ELR (cell line): ENCODE data around the gene LMAN2L.
"Not testable (repeated sequence)": the region's sequence is repeated elsewhere in the genome, so short reads cannot be mapped to it uniquely, and the experiment has no call there.

Source experiments
- DNase-seq: peaks from one replicate; pipeline ENCODE4 v3.0.0-alpha.2; 2015; ENCODE audit warnings: low read depth

The LMAN2L gene

DNA sequence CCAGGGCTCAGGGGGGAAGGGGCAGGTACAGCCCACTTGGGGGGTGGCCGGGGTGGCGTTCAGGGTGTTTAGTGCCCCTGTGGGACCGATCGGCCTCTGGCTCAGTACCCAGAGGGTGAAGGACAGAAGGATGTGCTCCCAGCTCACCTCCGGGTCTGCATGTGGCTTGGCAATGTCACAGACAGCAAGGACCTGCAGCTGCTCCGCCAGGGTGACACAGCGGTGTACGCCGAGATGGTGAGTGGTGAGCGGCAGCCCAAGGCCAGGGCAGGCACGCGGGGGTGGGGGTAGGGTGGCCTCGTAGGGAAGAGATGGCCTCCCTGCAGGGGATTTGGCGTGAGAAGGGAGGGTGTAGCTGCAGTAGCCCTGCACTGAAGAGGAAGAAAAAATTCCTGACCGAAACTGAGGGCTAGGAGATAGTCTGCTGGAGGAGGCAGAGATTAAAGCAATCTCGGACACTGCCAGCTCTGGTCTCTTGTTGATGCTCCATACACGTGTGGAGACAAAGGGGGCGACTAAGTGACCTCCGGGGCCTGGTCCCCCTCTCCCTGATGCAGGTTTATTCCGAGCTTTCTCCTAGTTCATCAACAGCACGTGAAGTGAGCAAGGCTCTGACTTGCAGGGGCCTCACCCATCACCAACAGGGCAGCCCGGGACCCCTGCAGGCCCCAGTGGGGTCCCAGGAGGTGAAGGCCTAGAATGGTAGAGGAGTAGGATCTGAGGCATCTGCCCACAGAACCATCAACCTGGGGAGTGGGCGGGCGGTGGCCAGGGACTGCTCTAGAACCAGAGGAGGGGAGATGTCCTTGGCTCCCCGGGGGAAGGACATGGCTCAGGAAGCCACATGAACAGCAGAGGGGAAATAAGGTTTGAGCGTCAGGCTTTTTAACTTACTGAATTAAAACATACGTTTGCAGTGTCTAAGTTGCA, 51.9 kb downstream of the LMAN2L start:
- DNase-seq = no peak

- DNase-seq = no peak
Observed at GRCh38 chr2:96687266-96687665, 52.6 kb downstream of the LMAN2L start.

GRCh38 chr2:96685577-96686459, 54.0 kb downstream of the LMAN2L start:
- DNase-seq = no peak

DNA sequence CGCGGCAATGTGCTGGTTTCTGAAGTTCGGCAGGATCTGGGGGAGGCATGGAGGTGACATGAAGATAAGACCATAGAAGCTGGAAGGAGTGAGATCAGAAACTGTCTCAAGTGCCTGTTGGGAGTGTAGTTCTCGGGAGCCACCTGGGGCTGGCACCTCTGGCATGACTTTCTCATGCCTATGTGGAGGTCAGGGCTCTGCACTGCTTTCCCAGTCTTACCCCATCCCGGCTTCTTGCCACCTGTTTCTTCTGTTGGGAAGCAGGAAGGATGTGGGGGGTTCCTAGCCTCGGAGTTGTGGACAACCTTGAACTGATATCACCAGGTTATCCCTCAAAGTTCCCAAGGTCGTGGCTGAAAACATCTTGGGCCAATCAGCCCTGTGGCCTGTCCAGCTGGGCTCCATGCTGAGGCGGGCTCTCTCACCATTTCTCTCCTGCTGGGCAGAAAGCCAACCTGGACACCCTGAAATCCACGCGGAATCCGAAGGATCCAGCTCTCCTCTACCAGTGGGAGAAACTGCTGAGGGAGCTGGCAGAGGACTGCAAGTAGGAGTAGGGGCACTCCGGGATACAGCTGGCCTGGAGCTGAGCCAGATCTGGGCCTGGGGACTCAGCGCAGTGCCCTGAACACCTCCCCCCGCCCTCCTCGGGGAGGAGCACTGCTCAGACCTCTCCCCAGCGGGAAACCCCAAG, 54.8 kb downstream of the LMAN2L start:
- no peak for DNase-seq

DNA sequence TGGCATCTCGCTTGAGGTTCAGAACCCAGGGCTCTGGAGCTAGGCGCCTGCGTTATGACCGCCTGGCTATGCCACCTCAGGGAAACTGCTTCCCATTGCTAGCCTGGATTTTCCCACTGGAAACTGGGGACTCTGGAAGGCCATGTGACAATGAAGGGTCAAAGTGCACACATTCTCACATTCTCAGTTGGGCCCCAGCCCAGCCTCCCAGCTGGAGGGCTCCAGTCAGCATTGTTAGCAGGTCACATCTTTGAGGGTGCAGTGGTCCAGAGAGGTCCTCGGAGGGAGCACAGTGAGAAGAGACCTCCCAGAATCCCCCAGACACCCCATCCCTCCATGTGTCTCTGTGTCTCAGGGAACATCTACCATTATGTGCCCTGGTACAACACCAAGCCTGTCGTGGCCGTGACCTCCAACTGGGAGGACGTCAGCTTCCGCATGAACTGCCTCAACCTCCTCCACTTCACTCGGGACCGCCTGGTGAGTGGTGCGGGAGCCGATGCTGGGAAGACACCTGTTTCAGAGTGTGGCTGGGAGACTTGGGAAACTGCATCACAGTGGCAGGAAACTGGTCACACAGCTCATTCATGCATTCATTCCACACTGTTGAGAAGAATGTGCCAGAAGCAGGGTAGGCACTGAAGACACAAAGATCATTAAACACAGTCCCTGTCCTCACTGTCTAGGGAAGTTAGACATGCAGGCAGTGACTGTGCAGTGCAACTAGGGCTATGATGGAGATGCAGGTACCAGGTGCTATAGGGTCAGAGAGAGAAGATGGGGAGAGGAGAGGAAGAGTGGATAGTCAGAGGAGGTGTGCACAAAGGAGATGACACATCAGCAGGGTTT, 55.7 kb downstream of the LMAN2L start:
- DNase-seq = no peak

GRCh38 chr2:96683307-96683706, 56.6 kb downstream of the LMAN2L start:
- DNase-seq = no peak

GRCh38 chr2:96681540-96681939, 58.3 kb downstream of the LMAN2L start:
- DNase-seq = no peak

DNA sequence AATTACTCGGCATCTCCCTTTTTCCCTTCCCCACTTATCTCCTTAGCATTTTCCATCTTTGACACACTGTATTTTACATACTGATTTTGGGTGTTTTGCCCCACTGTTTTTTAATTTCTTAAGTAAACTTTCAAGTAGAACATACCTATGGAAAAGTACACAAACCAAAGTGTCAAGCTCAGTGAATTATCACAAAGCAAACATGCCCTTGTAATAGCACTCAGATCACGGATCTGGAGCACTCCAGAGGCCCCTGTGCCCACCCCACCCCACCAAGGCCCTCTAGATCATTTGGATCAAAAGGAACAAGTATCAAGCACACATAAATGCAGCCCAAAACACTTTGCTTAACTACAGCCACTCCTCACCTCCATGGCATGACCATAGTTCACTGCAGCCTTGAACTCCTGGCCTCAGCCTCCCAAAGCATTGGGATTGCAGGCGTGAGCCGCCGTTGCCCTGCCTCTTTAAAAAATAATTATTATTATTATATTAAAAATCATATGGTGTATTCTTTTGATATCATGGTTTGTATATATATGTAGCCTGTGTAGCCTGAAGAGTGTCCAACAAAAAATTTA, 59.2 kb downstream of the LMAN2L start:
- no peak for DNase-seq

DNA sequence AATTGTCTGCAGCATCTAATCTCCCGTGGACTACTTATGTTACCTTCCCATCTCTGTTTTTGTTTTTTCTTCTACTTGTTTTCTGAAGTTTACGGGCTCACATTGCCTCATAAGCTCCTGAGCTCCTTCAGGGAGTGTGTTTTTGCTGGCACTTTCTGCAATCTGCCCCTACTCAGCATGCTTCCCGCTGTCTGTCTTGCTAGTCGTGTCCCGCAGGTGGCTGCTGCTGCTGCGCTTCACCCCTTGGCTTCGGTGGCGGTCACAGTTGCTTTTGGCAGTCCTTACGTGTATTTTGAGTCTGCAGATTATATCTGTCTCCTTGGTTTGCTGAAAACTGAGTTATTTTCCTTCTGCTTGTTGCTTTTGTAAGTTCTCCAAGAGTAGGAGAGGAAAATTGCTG, 60.0 kb downstream of the LMAN2L start:
- DNase-seq = no peak

GRCh38 chr2:96669539-96670215, 70.2 kb downstream of the LMAN2L start:
- no peak for DNase-seq

- DNase-seq = no peak
Observed at GRCh38 chr2:96668771-96669170, 71.1 kb downstream of the LMAN2L start.

GRCh38 chr2:96665717-96666116, 74.1 kb downstream of the LMAN2L start:
- not testable (repeated sequence) for DNase-seq

GRCh38 chr2:96665083-96665569, 74.7 kb downstream of the LMAN2L start:
- peak; percentile 96 for DNase-seq

GRCh38 chr2:96664366-96664925, 75.4 kb downstream of the LMAN2L start:
- DNase-seq = no peak

DNA sequence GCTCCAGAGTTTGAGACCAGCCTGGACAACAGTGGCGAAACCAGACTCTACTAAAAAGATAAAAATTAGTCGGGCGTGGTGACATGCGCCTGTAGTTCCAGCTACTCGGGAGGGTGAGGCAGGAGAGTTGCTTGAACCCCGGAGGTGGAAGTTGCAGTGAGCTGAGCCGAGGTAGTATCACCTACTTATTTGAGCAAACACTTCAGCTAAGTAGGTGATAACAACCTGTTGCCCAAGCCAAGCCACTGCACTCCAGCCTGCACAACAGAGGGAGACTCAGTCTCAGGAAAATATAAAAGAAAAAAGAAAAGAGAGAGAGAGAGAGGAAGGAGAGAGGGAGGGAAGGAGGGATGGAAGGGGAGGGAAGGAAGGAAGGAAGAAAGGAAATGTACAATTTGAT, 76.0 kb downstream of the LMAN2L start:
- DNase-seq = no peak

GRCh38 chr2:96663177-96663576, 76.7 kb downstream of the LMAN2L start:
- no peak for DNase-seq

DNA sequence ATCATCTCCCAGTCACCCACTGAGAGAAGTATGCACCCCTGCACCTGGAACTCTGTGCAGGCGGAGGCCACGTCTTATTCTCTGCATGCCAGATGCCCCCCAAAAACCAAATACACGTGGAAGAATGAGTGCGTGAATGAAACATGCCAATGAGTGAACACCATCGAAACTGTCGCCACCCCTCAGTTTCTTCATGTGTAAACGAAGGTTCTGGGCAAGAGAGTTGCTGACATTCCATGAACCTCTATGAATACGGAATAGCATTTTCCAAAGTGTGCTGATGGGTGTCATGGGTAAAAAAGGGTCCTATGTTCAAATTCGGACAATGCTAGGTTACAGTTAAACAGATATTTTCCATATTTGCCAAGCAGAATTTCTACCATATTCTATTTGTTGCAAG, 77.5 kb downstream of the LMAN2L start:
- no peak for DNase-seq

DNA sequence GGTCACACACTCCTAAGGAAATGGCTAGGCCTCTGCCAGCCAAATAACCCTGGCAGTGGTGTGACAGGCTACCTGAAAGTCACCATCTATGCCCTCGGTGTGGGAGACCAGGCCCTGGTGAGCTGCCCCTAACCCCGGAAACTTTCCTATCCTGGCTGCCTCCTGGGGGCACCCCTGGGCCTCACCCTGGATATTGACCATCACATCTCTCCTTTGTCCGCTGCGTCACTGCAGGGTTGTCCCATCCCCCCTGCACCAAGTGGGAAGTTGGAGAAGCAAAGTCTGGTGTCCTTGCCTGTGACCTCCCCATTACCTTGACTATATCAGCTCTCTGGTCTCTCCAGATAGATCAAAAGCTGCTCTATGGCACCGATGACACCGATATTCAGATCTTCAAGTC, 78.5 kb downstream of the LMAN2L start:
- DNase-seq = no peak

DNA sequence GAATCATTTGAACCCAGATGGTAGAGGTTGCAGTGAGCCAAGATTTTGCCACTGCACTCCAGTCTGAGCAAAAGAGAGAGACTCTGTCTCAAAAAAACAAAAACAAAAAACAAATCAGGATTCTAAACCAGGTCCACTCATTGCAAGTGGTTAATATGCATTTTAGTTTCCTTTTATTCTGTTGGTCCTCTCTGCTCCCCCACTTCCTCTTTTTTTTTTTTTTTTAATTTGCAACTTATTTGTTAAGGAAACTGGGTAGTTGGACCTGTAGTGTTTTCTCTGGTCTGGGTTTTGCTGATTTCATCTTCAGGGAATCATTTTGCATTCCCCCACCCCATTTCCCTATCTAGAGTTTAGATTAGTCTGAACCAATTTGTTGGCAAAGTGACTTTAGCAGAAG, 83.3 kb downstream of the LMAN2L start:
- DNase-seq = no peak
